Measurements from ENCODE around the gene TSPAN8. TPM values are rescaled to one million over a fixed set of nuclear protein-coding genes. Genes with fewer than 3 reads are reported as not detected.

The TSPAN8 gene
- total RNA-seq, 1 donor from 2014 or later = 27.3 TPM

DNA sequence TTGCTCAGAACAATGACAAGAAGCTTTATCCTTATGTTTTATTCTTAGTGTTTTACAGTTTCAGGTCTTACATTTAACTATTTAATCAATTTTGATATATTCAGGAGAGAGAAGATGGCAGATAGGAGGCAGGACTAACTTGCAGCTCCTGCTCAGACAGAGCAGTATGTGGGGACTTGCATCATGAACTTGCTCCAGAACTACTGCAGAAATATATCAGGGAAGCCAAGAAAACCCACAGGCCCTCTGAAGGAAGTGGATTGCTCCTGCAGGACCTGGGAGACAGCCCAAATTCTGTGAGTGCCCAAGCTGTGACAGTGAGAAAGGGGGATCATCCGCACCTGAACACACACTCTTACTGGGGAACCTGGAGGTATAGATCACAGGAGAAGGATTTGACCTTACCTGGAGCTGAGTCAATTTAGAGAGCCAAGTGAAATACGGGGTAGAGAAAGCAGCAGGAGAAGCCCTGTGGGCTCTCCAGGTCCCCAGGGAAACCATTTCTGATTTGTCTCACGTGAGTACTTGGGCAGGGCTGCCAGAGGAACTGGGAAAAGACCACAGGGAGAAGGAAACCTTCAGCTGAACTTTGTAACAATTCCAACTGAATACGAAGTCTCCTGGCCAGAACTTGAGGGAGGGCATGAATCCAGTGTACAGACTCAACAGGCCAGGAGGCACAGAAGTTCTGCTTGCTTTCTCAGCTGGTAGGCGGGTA, 28.9 kb upstream of the TSPAN8 start:
- H3K9me3 Mint-ChIP-seq = no peaks in the 10 kb centered on the region
- TF ChIP-seq, protein P1, sequence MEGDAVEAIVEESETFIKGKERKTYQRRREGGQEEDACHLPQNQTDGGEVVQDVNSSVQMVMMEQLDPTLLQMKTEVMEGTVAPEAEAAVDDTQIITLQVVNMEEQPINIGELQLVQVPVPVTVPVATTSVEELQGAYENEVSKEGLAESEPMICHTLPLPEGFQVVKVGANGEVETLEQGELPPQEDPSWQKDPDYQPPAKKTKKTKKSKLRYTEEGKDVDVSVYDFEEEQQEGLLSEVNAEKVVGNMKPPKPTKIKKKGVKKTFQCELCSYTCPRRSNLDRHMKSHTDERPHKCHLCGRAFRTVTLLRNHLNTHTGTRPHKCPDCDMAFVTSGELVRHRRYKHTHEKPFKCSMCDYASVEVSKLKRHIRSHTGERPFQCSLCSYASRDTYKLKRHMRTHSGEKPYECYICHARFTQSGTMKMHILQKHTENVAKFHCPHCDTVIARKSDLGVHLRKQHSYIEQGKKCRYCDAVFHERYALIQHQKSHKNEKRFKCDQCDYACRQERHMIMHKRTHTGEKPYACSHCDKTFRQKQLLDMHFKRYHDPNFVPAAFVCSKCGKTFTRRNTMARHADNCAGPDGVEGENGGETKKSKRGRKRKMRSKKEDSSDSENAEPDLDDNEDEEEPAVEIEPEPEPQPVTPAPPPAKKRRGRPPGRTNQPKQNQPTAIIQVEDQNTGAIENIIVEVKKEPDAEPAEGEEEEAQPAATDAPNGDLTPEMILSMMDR (conservative IDR thresholded peaks at IDR 0.05) = no peak

DNA sequence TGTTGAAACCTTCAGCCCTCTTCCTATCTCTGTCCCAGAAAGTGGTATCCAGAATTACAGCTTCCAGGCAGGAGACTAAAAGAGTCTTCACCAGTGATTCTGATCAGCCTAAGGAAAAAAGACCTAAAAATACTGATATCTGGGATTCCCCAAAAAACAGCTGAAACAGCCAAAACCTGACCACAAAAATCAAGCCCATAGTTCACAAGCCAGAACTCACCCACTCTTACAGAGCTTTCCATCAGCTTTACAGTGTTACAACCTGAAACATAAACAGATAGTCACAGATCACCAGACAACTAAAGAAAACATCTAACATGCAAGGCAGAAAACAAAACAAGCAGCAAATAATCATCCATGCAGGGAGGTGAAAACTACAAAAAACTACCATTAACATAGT, 26.0 kb upstream of the TSPAN8 start:
- Mint-ChIP-seq H3K27me3 (no peaks in the 10 kb centered on the region), H3K36me3 (no peaks in the 10 kb centered on the region), H3K27ac (no peak overlapping the region), H3K9me3 (no peaks in the 10 kb centered on the region), H3K4me3 (no peak overlapping the region), H3K4me1 (ENCODE audit: unreplicated experiment) (no peaks in the 10 kb centered on the region)
- DNase-seq (ENCODE audit: extremely low spot score, unreplicated experiment) = no peak
- TF ChIP-seq, protein P1 (conservative IDR thresholded peaks at IDR 0.05) = no peak

More for the DNA sequence above, 28.9 kb upstream of the TSPAN8 start:
- Mint-ChIP-seq H3K4me3 (no peak overlapping the region), H3K27ac (no peak overlapping the region), H3K36me3 (no peaks in the 10 kb centered on the region), H3K27me3 (no peaks in the 10 kb centered on the region), H3K4me1 (ENCODE audit: unreplicated experiment) (no peaks in the 10 kb centered on the region)
- DNase-seq (ENCODE audit: extremely low spot score, unreplicated experiment) = no peak

DNA sequence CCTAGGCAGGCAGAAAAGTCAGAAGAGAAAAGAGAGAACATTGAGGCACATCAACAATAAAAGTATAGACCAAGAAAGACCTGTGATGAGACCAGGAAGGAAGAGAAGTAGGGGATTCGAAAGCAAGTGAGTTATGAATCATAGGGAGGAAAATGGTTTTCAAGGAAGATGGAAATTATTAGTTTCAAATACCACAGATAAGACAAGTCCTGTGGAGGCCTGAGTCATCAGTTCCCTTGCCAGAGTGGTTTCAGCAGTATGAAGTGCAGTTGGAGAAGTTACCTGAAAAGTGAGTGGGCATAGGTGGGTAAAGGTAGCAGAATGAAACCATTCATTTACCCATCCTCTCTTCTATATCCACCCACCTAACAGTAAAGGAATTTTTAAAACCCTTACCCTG, 25.2 kb upstream of the TSPAN8 start:
- H3K4me1 Mint-ChIP-seq (ENCODE audit: unreplicated experiment) = no peaks in the 10 kb centered on the region
- TF ChIP-seq, protein P1 (conservative IDR thresholded peaks at IDR 0.05) = no peak
- DNase-seq (ENCODE audit: extremely low spot score, unreplicated experiment) = no peak
- no peaks in the 10 kb centered on the region for H3K27me3 Mint-ChIP-seq
- no peaks in the 10 kb centered on the region for H3K36me3 Mint-ChIP-seq
- H3K27ac Mint-ChIP-seq = no peak overlapping the region
- no peak overlapping the region for H3K4me3 Mint-ChIP-seq
- H3K9me3 Mint-ChIP-seq = no peaks in the 10 kb centered on the region

DNA sequence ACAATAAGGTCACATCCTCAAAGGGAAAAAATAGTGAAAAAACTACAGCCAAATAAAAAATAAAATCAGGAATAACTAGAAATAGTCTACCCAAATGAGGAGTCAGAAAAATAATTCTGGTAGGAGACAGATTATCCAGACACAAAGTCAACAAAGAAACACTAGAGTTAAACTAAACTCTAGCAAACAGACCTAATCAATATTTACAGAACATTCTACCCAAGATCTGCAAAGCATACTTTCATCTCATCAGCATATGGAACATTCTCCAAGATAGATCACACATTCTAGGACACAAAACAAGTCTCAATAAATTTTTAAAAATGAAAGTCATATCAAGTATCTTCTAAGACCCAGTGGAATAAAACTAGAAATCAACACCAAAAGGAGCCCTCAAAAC, 20.4 kb upstream of the TSPAN8 start:
- no peaks in the 10 kb centered on the region for H3K27me3 Mint-ChIP-seq
- DNase-seq (ENCODE audit: extremely low spot score, unreplicated experiment) = no peak
- TF ChIP-seq, protein P1 (conservative IDR thresholded peaks at IDR 0.05) = no peak
- H3K9me3 Mint-ChIP-seq = no peaks in the 10 kb centered on the region
- no peaks in the 10 kb centered on the region for H3K36me3 Mint-ChIP-seq
- H3K4me1 Mint-ChIP-seq (ENCODE audit: unreplicated experiment) = peaks cover 4% of the 10 kb centered on the region
- no peak overlapping the region for H3K4me3 Mint-ChIP-seq
- H3K27ac Mint-ChIP-seq = no peak overlapping the region

DNA sequence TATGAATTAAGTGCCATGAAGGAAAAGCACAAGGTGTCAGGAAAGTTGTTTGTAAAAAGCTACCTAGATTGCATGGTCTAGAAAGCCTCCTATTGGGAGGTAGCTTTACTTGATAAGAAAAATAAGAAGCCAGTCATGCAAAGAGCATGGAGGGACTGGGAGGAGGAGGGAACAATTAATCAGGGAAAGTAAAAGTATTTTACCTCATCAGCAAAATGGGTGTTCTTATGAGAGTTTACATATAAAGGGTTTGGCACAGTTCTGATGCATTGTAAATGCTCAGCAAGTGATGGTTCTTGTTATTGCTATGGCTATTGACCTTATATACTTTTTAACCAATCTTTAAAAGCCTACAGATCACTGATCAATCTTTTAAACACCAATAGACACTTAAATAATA, 17.0 kb upstream of the TSPAN8 start:
- H3K36me3 Mint-ChIP-seq = no peaks in the 10 kb centered on the region
- no peaks in the 10 kb centered on the region for H3K9me3 Mint-ChIP-seq
- no peak overlapping the region for H3K27ac Mint-ChIP-seq
- TF ChIP-seq, protein P1 (conservative IDR thresholded peaks at IDR 0.05) = no peak
- no peak overlapping the region for H3K4me3 Mint-ChIP-seq
- peaks cover 4% of the 10 kb centered on the region for H3K4me1 Mint-ChIP-seq (ENCODE audit: unreplicated experiment)
- DNase-seq (ENCODE audit: extremely low spot score, unreplicated experiment) = no peak
- no peaks in the 10 kb centered on the region for H3K27me3 Mint-ChIP-seq
